ENCODE data around the gene PGA3.
"Not testable (repeated sequence)": the region's sequence is repeated elsewhere in the genome, so short reads cannot be mapped to it uniquely, and the experiment has no call there.

Gene PGA3

DNA sequence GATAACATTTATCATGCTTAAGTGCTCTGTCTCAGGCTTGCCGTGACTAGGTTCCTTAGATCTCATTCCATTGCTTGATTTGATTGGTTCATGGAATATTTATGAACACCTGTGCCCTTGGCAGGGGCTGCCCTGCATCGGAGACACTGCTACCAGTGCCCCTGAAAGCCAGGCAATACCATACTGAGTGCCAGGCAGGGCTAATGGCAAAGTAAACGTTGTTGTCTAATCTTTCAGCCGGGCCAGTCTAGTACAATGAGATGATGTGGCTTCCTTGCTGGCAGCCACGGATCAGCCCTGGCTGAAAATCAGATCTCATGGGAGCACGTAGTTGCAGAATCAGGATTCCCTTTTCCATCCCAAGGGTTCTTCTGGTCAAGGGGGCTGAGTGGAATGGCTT lies 5.0 kb upstream of the PGA3 start:
- no peaks in the 10 kb centered on the region for H3K27me3 ChIP-seq (ENCODE audit: insufficient read depth, poor library complexity, severe bottlenecking)
- TF ChIP-seq SPI1 (IDR thresholded peaks at IDR 0.05; ENCODE audit: borderline replicate concordance, low read depth) (no peak), POLR2AphosphoS5 (IDR thresholded peaks at IDR 0.05; ENCODE audit: low read depth) (no peak), GABPA (IDR thresholded peaks at IDR 0.05; ENCODE audit: low read depth) (no peak)
- TF ChIP-seq, protein P1, sequence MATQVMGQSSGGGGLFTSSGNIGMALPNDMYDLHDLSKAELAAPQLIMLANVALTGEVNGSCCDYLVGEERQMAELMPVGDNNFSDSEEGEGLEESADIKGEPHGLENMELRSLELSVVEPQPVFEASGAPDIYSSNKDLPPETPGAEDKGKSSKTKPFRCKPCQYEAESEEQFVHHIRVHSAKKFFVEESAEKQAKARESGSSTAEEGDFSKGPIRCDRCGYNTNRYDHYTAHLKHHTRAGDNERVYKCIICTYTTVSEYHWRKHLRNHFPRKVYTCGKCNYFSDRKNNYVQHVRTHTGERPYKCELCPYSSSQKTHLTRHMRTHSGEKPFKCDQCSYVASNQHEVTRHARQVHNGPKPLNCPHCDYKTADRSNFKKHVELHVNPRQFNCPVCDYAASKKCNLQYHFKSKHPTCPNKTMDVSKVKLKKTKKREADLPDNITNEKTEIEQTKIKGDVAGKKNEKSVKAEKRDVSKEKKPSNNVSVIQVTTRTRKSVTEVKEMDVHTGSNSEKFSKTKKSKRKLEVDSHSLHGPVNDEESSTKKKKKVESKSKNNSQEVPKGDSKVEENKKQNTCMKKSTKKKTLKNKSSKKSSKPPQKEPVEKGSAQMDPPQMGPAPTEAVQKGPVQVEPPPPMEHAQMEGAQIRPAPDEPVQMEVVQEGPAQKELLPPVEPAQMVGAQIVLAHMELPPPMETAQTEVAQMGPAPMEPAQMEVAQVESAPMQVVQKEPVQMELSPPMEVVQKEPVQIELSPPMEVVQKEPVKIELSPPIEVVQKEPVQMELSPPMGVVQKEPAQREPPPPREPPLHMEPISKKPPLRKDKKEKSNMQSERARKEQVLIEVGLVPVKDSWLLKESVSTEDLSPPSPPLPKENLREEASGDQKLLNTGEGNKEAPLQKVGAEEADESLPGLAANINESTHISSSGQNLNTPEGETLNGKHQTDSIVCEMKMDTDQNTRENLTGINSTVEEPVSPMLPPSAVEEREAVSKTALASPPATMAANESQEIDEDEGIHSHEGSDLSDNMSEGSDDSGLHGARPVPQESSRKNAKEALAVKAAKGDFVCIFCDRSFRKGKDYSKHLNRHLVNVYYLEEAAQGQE (IDR thresholded peaks at IDR 0.05; ENCODE audit: insufficient replicate concordance, low read depth): no peak
- TF ChIP-seq, protein P2, sequence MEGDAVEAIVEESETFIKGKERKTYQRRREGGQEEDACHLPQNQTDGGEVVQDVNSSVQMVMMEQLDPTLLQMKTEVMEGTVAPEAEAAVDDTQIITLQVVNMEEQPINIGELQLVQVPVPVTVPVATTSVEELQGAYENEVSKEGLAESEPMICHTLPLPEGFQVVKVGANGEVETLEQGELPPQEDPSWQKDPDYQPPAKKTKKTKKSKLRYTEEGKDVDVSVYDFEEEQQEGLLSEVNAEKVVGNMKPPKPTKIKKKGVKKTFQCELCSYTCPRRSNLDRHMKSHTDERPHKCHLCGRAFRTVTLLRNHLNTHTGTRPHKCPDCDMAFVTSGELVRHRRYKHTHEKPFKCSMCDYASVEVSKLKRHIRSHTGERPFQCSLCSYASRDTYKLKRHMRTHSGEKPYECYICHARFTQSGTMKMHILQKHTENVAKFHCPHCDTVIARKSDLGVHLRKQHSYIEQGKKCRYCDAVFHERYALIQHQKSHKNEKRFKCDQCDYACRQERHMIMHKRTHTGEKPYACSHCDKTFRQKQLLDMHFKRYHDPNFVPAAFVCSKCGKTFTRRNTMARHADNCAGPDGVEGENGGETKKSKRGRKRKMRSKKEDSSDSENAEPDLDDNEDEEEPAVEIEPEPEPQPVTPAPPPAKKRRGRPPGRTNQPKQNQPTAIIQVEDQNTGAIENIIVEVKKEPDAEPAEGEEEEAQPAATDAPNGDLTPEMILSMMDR (IDR thresholded peaks at IDR 0.05; ENCODE audit: insufficient read depth, low read length): no peak
- DNase-seq (ENCODE audit: low read depth in 1 of 2, low spot score in 1 of 2): no peak

GRCh38 chr11:61198948-61199523 lies 4.3 kb upstream of the PGA3 start:
- no peak overlapping the region for H3K27ac ChIP-seq (replicated peaks)
- TF ChIP-seq GABPA (IDR thresholded peaks at IDR 0.05; ENCODE audit: low read depth): no peak
- TF ChIP-seq, protein P2 (IDR thresholded peaks at IDR 0.05; ENCODE audit: insufficient read depth, low read length): no peak
- TF ChIP-seq POLR2AphosphoS5 (IDR thresholded peaks at IDR 0.05; ENCODE audit: low read depth): no peak
- TF ChIP-seq, protein P1 (IDR thresholded peaks at IDR 0.05; ENCODE audit: insufficient replicate concordance, low read depth): no peak
- TF ChIP-seq SPI1 (IDR thresholded peaks at IDR 0.05; ENCODE audit: borderline replicate concordance, low read depth): no peak
- H3K4me3 ChIP-seq (replicated peaks; ENCODE audit: insufficient read depth, low read length): no peak overlapping the region
- DNase-seq (ENCODE audit: low read depth in 1 of 2, low spot score in 1 of 2): no peak
- H3K27me3 ChIP-seq (ENCODE audit: insufficient read depth, poor library complexity, severe bottlenecking): no peaks in the 10 kb centered on the region

More for the DNA sequence above, 5.0 kb upstream of the PGA3 start:
- no peak overlapping the region for H3K4me3 ChIP-seq (replicated peaks; ENCODE audit: insufficient read depth, low read length)
- H3K27ac ChIP-seq (replicated peaks): no peak overlapping the region

GRCh38 chr11:61201476-61201875 lies 1.8 kb upstream of the PGA3 start:
- H3K27ac ChIP-seq (replicated peaks): no peak overlapping the region
- TF ChIP-seq SPI1 (IDR thresholded peaks at IDR 0.05; ENCODE audit: borderline replicate concordance, low read depth) (no peak), GABPA (IDR thresholded peaks at IDR 0.05; ENCODE audit: low read depth) (no peak), POLR2AphosphoS5 (IDR thresholded peaks at IDR 0.05; ENCODE audit: low read depth) (no peak)
- TF ChIP-seq, protein P2 (IDR thresholded peaks at IDR 0.05; ENCODE audit: insufficient read depth, low read length): no peak
- no peak overlapping the region for H3K4me3 ChIP-seq (replicated peaks; ENCODE audit: insufficient read depth, low read length)
- no peaks in the 10 kb centered on the region for H3K27me3 ChIP-seq (ENCODE audit: insufficient read depth, poor library complexity, severe bottlenecking)
- DNase-seq (ENCODE audit: low read depth in 1 of 2, low spot score in 1 of 2): no peak

- not testable (repeated sequence) for H3K27me3 ChIP-seq (ENCODE audit: insufficient read depth, poor library complexity, severe bottlenecking); H3K27ac ChIP-seq (replicated peaks); H3K4me3 ChIP-seq (replicated peaks; ENCODE audit: insufficient read depth, low read length); DNase-seq (ENCODE audit: low read depth in 1 of 2, low spot score in 1 of 2)
Observed at GRCh38 chr11:61203873-61204272, 558 bp downstream of the PGA3 start.

DNA sequence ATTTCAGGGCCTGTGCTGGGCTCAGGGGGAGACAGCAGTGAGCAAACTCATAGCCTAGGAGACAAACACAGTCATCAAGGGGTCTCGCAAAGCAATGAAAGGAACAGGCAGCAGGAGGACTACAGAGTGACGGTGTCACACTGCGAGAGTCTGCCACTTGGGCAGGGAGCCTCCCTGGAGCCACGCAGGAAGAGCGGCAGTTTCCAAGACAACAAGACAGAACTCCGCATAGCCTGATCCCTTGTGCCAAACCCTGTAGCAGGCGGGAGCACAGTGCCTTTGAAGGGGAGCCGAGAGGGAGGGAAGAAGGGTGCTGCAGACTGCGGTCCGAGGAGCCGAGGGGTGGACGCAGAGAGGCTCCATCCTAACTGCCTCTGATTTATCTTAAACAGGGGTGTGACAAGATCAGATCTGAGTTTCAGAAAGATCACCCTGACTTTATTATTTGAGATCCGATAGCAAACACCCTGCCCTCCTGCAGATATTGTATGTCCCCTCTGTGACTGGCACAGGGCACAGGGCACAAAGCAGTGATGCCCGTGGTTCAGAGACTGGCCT lies 1.3 kb downstream of the PGA3 start:
- not testable (repeated sequence) for H3K27me3 ChIP-seq (ENCODE audit: insufficient read depth, poor library complexity, severe bottlenecking); H3K4me3 ChIP-seq (replicated peaks; ENCODE audit: insufficient read depth, low read length); DNase-seq (ENCODE audit: low read depth in 1 of 2, low spot score in 1 of 2)

DNA sequence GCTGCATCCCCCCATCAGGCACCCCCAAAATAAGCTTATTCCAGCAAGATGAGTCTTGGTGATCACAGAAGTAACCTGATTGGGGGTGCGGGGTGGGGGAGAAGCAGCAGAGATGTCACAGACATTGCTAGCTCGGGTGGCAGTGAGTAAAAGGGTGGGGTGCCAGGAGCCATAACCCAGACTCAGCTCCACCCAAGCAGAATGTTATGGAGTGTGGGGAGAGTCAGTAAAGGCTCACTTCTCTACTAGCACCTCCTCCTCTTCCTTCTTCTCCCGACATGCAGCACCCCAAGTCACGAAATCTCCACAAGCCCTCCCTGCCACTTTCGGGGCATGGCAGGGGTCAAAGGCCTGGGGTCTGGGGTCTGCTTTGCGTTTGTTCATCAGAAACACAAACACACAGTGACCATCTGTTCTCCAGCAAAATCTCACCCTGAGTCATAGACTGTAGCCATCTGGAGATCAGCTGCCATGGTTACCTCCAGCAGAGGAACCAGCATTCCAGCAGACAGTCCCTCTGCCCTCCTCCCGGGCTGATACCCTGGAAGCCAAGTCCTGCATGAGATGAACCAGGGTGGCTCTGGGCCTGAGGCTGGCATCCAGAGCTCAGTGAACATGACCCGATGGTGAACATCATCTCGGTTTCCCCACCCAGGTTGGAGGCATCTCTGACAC lies 4.5 kb downstream of the PGA3 start:
- DNase-seq (ENCODE audit: low read depth in 1 of 2, low spot score in 1 of 2); H3K27me3 ChIP-seq (ENCODE audit: insufficient read depth, poor library complexity, severe bottlenecking); H3K4me3 ChIP-seq (replicated peaks; ENCODE audit: insufficient read depth, low read length); H3K27ac ChIP-seq (replicated peaks): not testable (repeated sequence)

More for the DNA sequence above, 1.3 kb downstream of the PGA3 start:
- not testable (repeated sequence) for H3K27ac ChIP-seq (replicated peaks)

- not testable (repeated sequence) for H3K4me3 ChIP-seq (replicated peaks; ENCODE audit: insufficient read depth, low read length); H3K27ac ChIP-seq (replicated peaks); DNase-seq (ENCODE audit: low read depth in 1 of 2, low spot score in 1 of 2); H3K27me3 ChIP-seq (ENCODE audit: insufficient read depth, poor library complexity, severe bottlenecking)
Observed at GRCh38 chr11:61210629-61211028, 7.3 kb downstream of the PGA3 start.

Measured in HL-60 (cell line).